ACHN (cell line): ENCODE measurements around the gene NPAS3.
A peak's percentile ranks its signal among the peaks of the same experiment; 100 is the strongest.

Experiments
- DNase-seq: peaks from one replicate; pipeline ENCODE4 v3.0.0-alpha.2; 2015
- in situ Hi-C: cut with HindIII; loops from 2 replicates; pipeline ENCODE4 v1.10.0; 2017; ENCODE audit warnings: low sequenced_read_pairs, low pct_ligation_motif_present, low pct_unique_long_range_greater_than_20kb

The NPAS3 gene

GRCh38 chr14:33631441-33631840, 692.8 kb downstream of the NPAS3 start:
- in situ Hi-C loops = no loop called here
- DNase-seq = no peak

- no peak for DNase-seq
- in situ Hi-C loops = no loop called here
These were observed 696.0 kb downstream of the NPAS3 start for GRCh38 chr14:33634631-33635030.

- in situ Hi-C loops = no loop called here
- DNase-seq = no peak
These were observed 698.0 kb downstream of the NPAS3 start for GRCh38 chr14:33636716-33637115.

- in situ Hi-C loops = no loop called here
- DNase-seq = no peak
These were observed 703.4 kb downstream of the NPAS3 start for GRCh38 chr14:33642080-33642479.

GRCh38 chr14:33642691-33643244, 704.1 kb downstream of the NPAS3 start:
- in situ Hi-C loops = no loop called here
- DNase-seq = no peak

GRCh38 chr14:33643426-33644181, 704.9 kb downstream of the NPAS3 start:
- in situ Hi-C loops = no loop called here
- no peak for DNase-seq

GRCh38 chr14:33646692-33647260, 708.1 kb downstream of the NPAS3 start:
- in situ Hi-C loops = no loop called here

GRCh38 chr14:33647385-33647786, 708.7 kb downstream of the NPAS3 start:
- in situ Hi-C loops = no loop called here
- DNase-seq = peak; percentile 78

More at GRCh38 chr14:33646692-33647260, 708.1 kb downstream of the NPAS3 start:
- peak; percentile 3 for DNase-seq

GRCh38 chr14:33650430-33650829, 711.8 kb downstream of the NPAS3 start:
- no peak for DNase-seq
- in situ Hi-C loops = no loop called here

GRCh38 chr14:33652566-33653307, 714.1 kb downstream of the NPAS3 start:
- in situ Hi-C loops = no loop called here
- DNase-seq = no peak

- in situ Hi-C loops = no loop called here
- DNase-seq = no peak
These were observed 714.6 kb downstream of the NPAS3 start for GRCh38 chr14:33653308-33653695.

- in situ Hi-C loops = no loop called here
- DNase-seq = no peak
These were observed 716.7 kb downstream of the NPAS3 start for GRCh38 chr14:33655421-33655820.

GRCh38 chr14:33657476-33657875, 718.8 kb downstream of the NPAS3 start:
- in situ Hi-C loops = no loop called here
- no peak for DNase-seq

GRCh38 chr14:33660248-33660647, 721.6 kb downstream of the NPAS3 start:
- in situ Hi-C loops = no loop called here
- DNase-seq = no peak

GRCh38 chr14:33661101-33661500, 722.4 kb downstream of the NPAS3 start:
- in situ Hi-C loops = no loop called here
- DNase-seq = no peak

- DNase-seq = no peak
- in situ Hi-C loops = no loop called here
These were observed 729.4 kb downstream of the NPAS3 start for GRCh38 chr14:33668066-33668465.

GRCh38 chr14:33669111-33669510, 730.4 kb downstream of the NPAS3 start:
- DNase-seq = no peak
- in situ Hi-C loops = no loop called here

- DNase-seq = no peak
These were observed 731.6 kb downstream of the NPAS3 start for GRCh38 chr14:33670235-33670634.

GRCh38 chr14:33671556-33671955, 732.9 kb downstream of the NPAS3 start:
- DNase-seq = no peak
- in situ Hi-C loops = no loop called here

More at GRCh38 chr14:33670235-33670634, 731.6 kb downstream of the NPAS3 start:
- in situ Hi-C loops = no loop called here
